ES-I3 (cell line): ENCODE data around the gene ADGRL1.

ENCODE experiments used
- H3K36me3 ChIP-seq: 2 replicates; pipeline ENCODE4 v1.6.1; 2013; ENCODE audit warnings: mild to moderate bottlenecking, low read length, control low read depth, moderate library complexity; ENCODE audit not compliant: insufficient read depth
- H3K4me1 ChIP-seq: 2 replicates; pipeline ENCODE4 v1.6.1; 2013; ENCODE audit warnings: mild to moderate bottlenecking, control low read depth, low read length; ENCODE audit not compliant: insufficient read depth
- H3K9ac ChIP-seq: 2 replicates; pipeline ENCODE4 v1.6.1; 2013; ENCODE audit warnings: low read depth, mild to moderate bottlenecking, low read length, moderate library complexity
- H3K9me3 ChIP-seq: 2 replicates; pipeline ENCODE4 v1.6.1; 2013; ENCODE audit warnings: mild to moderate bottlenecking, low read length, moderate library complexity; ENCODE audit not compliant: control insufficient read depth, insufficient read depth

ADGRL1 gene

DNA sequence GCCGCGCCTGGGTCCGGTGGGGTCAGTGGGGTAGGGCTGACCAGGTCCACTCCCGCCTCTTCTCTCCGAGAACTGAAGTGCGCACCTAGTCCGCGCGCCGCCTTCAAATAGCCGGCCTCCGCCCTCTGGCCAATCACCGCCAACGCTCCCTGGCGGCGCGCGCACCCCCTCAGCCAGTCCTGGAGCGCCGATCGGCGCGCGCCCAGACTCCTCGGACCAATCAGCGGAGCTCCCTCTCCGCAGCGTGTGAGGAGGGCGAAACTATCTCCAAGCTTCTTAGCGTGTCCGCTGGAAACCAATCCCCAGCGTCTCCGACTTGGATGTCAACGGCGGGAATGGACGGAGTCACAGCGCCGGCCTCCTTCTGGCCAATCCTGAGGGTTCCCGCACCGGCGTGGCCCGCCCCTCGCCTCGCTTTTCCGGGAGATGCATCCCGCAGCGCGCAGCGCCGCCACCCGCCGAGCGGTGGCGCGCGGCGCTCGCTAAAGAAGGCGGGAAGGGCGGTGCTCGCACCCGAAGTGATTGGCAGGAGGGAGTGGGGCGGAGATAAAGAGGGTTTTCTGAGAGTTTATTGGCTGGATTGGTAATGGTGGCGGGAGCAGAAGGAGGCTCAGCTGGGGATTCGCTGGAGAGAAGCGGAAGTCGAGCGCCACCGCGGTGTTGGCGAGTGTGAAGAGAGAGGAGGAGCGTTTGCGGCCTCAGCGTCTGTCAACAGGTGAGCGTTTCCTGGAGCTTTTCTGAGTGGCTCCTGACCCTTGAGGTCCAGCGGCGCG, 69.3 kb downstream of the ADGRL1 start, which contains the start of gene ASF1B:
ASF1B (minus strand) TSS at position 81 of the 773 bp plus-strand sequence. CDS start 133 bp downstream, outside the sequence.
- Histone ChIP-seq H3K9ac (peak within 1 kb of the TSS; percentile 73), H3K4me1 (no peaks in the 10 kb centered on the region; the same call in 1 of the 2 replicates), H3K9me3 (no peaks in the 10 kb centered on the region; the same call in 1 of the 2 replicates), H3K36me3 (no peaks in the 10 kb centered on the region; the same call in 1 of the 2 replicates)

DNA sequence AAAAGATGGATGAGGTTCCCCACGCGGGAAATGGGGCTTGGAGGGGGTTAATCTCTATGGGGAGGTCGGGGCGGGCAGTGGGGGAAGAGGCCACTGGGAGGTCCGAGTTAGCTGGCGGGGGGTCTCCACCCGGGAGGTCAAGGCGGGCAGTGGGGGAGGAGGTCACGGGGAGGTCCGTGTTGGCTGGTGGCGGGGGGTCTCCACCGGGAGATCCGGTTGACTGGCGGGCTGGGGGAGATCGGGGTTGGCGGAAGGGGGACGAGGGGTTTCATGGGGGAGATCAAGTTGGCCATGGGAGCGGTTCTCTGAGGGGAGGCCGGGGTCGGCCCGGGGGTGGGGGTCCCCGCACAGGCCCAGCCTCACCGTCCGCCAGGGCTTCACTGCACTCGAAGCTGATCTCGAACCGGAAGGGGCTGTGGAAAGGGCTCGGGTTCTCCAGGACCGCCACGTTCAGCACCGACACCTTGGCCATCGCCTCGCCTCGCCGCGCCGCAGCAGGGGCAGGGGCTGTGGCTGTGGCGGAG, 69.9 kb downstream of the ADGRL1 start:
- Histone ChIP-seq H3K4me1 (no peaks in the 10 kb centered on the region; the same call in 1 of the 2 replicates), H3K9me3 (no peaks in the 10 kb centered on the region; the same call in 1 of the 2 replicates), H3K36me3 (no peaks in the 10 kb centered on the region; the same call in 1 of the 2 replicates), H3K9ac (peak overlapping the region; percentile 67)

- Histone ChIP-seq H3K4me1 (no peaks in the 10 kb centered on the region; the same call in 1 of the 2 replicates), H3K9ac (peak overlapping the region; percentile 67; the same call in 1 of the 2 replicates)
These were observed 70.6 kb downstream of the ADGRL1 start for GRCh38 chr19:14135355-14135754.

DNA sequence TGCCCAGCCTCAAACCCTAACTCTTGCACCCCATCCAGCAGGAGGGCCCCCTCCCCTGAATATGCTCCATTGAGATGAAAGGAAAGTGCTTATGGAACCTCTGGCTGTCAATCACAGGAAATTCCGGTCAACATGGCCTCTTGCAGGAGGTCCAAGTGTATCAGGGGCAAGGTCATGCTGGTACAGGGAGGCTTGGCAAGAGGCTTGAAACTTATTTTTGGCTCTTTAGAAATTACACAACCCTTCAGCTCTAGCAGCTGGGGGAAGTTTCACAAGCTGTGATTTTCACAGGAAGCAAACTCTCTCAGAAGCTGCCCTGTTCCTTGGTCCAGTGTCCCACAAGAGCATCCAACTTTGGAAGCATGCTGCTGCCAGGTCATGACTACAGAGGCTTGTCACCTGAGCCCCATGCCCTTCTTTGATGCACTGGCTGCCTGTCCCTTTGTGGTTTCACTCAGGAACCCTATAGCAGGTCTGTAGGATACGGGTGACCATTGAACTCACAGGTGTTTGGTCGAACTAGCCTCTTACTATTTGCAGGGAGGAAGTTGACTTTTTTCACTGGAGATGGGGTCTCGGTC, 78.0 kb downstream of the ADGRL1 start:
- H3K36me3 ChIP-seq, result no peaks in the 10 kb centered on the region; the same call in 1 of the 2 replicates
- no peaks in the 10 kb centered on the region for H3K4me1 ChIP-seq
- H3K9ac ChIP-seq, result no peak overlapping the region
- H3K9me3 ChIP-seq, result no peaks in the 10 kb centered on the region

More at GRCh38 chr19:14135355-14135754, 70.6 kb downstream of the ADGRL1 start:
- Histone ChIP-seq H3K9me3 (no peaks in the 10 kb centered on the region; the same call in 1 of the 2 replicates), H3K36me3 (no peaks in the 10 kb centered on the region; the same call in 1 of the 2 replicates)

DNA sequence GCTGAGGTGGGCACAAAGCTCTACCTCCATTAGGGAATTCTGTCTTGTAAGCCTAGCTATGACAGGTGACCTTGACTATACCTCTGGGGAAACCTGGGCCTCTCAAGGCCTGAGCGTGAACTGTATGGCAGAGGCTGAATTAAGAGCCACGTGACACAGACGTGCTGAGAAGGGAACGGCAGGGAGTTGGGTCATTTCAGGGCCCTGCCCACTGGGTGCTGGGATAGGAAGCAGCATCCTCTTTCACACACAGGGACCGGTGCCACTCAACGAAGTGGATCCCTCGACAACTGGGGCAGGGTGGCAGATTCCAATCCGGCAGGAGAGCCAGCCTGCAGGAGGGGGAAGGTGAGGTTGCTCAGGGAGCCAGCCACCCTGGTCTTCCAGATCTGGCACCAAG, 78.8 kb downstream of the ADGRL1 start:
- H3K9me3 ChIP-seq, result no peaks in the 10 kb centered on the region
- no peak overlapping the region for H3K9ac ChIP-seq
- H3K36me3 ChIP-seq, result no peaks in the 10 kb centered on the region; the same call in 1 of the 2 replicates
- H3K4me1 ChIP-seq, result no peaks in the 10 kb centered on the region

GRCh38 chr19:14122924-14123323, 83.0 kb downstream of the ADGRL1 start:
- Histone ChIP-seq H3K36me3 (no peaks in the 10 kb centered on the region; the same call in 1 of the 2 replicates), H3K4me1 (no peaks in the 10 kb centered on the region), H3K9ac (no peak overlapping the region), H3K9me3 (no peaks in the 10 kb centered on the region)

GRCh38 chr19:14120497-14120780, 85.5 kb downstream of the ADGRL1 start:
- H3K36me3 ChIP-seq, result no peaks in the 10 kb centered on the region; the same call in 1 of the 2 replicates
- no peak overlapping the region for H3K9ac ChIP-seq
- H3K4me1 ChIP-seq, result no peaks in the 10 kb centered on the region
- H3K9me3 ChIP-seq, result no peaks in the 10 kb centered on the region

- Histone ChIP-seq H3K36me3 (no peaks in the 10 kb centered on the region; the same call in 1 of the 2 replicates), H3K9ac (no peak overlapping the region), H3K4me1 (no peaks in the 10 kb centered on the region)
These were observed 86.1 kb downstream of the ADGRL1 start for GRCh38 chr19:14119644-14120496.

GRCh38 chr19:14119146-14119545, 86.8 kb downstream of the ADGRL1 start:
- Histone ChIP-seq H3K36me3 (no peaks in the 10 kb centered on the region), H3K9ac (peak overlapping the region; percentile 69; the same call in 1 of the 2 replicates), H3K4me1 (no peaks in the 10 kb centered on the region), H3K9me3 (no peaks in the 10 kb centered on the region)

More at GRCh38 chr19:14119644-14120496, 86.1 kb downstream of the ADGRL1 start:
- H3K9me3 ChIP-seq, result no peaks in the 10 kb centered on the region

DNA sequence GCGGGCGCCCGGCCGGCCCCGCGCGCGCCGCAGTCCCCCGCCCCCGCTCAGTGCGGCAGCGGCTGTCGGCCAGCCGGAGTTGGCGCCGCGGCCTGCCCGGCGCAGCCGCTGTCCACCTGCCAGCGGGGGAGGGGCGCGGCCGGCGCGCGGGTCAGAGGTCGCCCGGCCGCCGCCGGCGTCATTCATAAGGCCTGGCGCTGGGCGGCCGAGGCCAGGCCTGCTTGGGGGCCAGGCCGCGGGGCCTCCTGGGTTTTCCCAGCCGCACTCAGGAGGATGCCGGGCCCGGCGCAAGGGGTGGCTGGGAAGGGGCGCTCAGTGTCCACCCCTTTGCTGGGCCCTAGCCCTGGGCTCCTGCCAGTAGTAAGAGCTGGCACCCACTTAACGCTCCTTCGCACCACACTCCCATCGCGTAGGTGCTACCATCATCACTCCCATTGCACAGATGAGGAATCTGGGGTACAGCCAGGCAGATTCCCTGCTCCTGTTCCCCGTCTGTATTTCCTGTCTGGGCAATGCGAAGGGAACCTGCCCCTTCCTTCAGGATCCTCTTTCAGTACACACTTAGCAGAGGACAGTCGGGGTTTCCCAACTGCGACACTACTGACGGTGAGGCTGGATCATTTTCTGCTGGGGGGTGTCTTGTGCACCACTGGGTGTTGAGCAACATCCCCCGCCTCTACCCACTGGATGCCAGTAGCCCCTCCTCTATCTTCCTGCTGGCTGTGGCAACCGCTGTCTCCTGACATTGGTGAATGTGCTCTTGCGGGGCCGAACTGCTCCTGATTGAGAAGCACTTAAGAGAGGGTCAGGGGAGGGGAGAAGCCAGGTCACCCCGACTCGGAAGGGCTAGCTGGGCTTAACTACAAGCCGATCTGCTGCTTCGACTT, 87.6 kb downstream of the ADGRL1 start:
- Histone ChIP-seq H3K9ac (peak overlapping the region; percentile 69), H3K4me1 (peaks cover 4% of the 10 kb centered on the region; the same call in 1 of the 2 replicates), H3K9me3 (no peaks in the 10 kb centered on the region), H3K36me3 (no peaks in the 10 kb centered on the region)

DNA sequence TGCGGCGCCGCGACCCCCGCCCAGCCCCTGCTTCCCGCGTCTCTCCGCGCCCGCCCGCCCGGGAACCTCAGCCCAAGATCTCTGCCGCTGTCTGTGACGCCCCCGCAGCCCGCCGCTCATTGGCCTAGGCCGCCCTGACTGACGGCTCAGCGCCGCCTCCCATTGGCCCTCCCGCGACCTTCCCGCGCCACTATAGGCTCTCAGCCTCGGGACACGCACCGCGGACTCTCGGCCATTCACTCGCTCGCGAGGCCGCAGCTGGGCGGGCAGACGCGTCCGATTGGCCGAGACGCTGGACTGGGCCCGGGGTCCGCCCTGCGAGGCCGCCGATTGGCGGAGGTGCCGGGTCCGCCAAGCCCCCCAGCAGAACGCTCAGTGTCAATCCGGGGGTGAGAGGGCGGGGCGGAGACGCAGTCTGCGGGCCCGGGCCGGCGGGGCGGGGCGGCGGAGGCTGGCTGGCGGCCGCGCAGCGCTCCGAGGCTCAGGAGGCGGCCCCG, 88.3 kb downstream of the ADGRL1 start, which contains the start of gene PRKACA:
PRKACA (minus strand) TSS at position 95 of the 497 bp plus-strand sequence. CDS start 215 bp downstream, outside the sequence.
- Histone ChIP-seq H3K9ac (peak within 1 kb of the TSS; percentile 69), H3K9me3 (no peaks in the 10 kb centered on the region), H3K36me3 (no peaks in the 10 kb centered on the region), H3K4me1 (peaks cover 10% of the 10 kb centered on the region)

- Histone ChIP-seq H3K36me3 (no peaks in the 10 kb centered on the region), H3K4me1 (peaks cover 16% of the 10 kb centered on the region), H3K9ac (peak overlapping the region; percentile 61), H3K9me3 (no peaks in the 10 kb centered on the region)
These were observed 88.9 kb downstream of the ADGRL1 start for GRCh38 chr19:14116918-14117578.
